ENCODE measurements around the gene ERFE. TPM values are rescaled to one million over a fixed set of nuclear protein-coding genes. Genes with fewer than 3 reads are reported as not detected.

ERFE gene
- total RNA-seq, 4 donors from 2014 or later, result 0.39 to 0.66 TPM; not detected in 2

DNA sequence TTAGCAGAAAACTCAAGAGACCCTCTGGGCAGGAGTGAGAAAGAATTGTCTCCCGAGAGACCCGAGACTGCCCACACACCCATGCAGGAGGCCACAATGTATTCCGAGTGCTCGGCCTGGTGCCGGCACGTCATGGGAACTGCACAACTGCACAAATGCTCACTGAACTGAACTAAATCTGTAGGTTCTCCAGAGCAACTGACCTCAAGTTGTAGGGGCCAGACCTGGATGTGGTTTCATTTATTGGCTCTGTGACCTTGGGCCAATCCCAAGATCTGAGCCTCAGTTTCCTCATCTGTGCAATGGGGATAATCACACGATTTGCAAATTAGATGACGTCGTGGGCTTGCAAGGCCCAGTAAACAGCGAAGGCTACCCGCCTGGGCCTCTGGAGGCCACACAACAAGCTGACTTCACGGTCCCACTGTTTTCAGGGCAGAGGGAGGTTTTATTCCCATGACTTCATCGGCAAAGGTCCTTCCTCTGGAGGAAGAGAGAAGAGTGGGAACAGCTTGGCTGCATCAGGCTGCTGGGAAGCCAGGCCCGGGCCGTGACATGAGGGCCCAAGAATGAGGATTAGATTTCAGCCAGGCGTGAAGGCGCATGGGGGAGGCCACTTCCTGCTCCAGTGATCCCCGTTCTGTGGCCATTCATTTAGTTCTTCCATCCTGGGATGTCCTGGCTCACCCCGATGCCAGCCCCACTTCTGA, 3.6 kb upstream of the ERFE start:
- DNase-seq (ENCODE audit: extremely low spot score), result no peak
- Histone ChIP-seq H3K9me3 (no peaks in the 10 kb centered on the region), H3K4me3 (no peak overlapping the region), H3K36me3 (peaks cover 0 to 3% (median 0%) of the 10 kb centered on the region in 4 donors), H3K27me3 (peaks cover 0 to 25% (median 13%) of the 10 kb centered on the region in 4 donors), H3K27ac (replicated peaks in 1 of 4) (peak overlapping the region in 1 of 4 donors; percentile 22), H3K4me1 (peaks cover 11 to 29% (median 21%) of the 10 kb centered on the region in 4 donors)
- WGBS, result 79% methylated on average over 19 of the region's 19 CpGs
- intact Hi-C loops (cut with DNase I), result loop anchor here (5.0 kb wide), 1 partner anchor 107 kb away; no protein-coding TSS in a partner anchor
- TF ChIP-seq POLR2A (IDR thresholded peaks at IDR 0.05; ENCODE audit: low read depth) (no peak), POLR2AphosphoS5 (IDR thresholded peaks at IDR 0.05) (peak in 1 of 2 donors; percentile 16)

- Histone ChIP-seq H3K36me3 (peaks cover 0 to 2% (median 0%) of the 10 kb centered on the region in 4 donors), H3K9me3 (no peaks in the 10 kb centered on the region), H3K27me3 (peaks cover 0 to 33% (median 15%) of the 10 kb centered on the region in 4 donors), H3K27ac (replicated peaks in 1 of 4) (peak overlapping the region in 1 of 4 donors; percentile 22), H3K4me1 (peaks cover 11 to 37% (median 24%) of the 10 kb centered on the region in 4 donors), H3K4me3 (no peak overlapping the region)
- no peak for TF ChIP-seq EP300 (IDR thresholded peaks at IDR 0.05)
- 81% methylated on average over 18 of the region's 18 CpGs for WGBS
- no peak for DNase-seq (ENCODE audit: extremely low spot score)
- intact Hi-C loops (cut with DNase I), result loop anchor here (5.0 kb wide), 1 partner anchor 106 kb away; no protein-coding TSS in a partner anchor
These were observed 2.7 kb upstream of the ERFE start for GRCh38 chr2:238155761-238156694.

- TF ChIP-seq EP300 (IDR thresholded peaks at IDR 0.05), result no peak
- no peak for TF ChIP-seq POLR2AphosphoS5 (IDR thresholded peaks at IDR 0.05)
- no peak for TF ChIP-seq POLR2A (IDR thresholded peaks at IDR 0.05; ENCODE audit: low read depth)
- TF ChIP-seq, protein P1, sequence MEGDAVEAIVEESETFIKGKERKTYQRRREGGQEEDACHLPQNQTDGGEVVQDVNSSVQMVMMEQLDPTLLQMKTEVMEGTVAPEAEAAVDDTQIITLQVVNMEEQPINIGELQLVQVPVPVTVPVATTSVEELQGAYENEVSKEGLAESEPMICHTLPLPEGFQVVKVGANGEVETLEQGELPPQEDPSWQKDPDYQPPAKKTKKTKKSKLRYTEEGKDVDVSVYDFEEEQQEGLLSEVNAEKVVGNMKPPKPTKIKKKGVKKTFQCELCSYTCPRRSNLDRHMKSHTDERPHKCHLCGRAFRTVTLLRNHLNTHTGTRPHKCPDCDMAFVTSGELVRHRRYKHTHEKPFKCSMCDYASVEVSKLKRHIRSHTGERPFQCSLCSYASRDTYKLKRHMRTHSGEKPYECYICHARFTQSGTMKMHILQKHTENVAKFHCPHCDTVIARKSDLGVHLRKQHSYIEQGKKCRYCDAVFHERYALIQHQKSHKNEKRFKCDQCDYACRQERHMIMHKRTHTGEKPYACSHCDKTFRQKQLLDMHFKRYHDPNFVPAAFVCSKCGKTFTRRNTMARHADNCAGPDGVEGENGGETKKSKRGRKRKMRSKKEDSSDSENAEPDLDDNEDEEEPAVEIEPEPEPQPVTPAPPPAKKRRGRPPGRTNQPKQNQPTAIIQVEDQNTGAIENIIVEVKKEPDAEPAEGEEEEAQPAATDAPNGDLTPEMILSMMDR (IDR thresholded peaks at IDR 0.05), result no peak
- intact Hi-C loops (cut with DNase I), result loop anchor here (5.0 kb wide), 1 partner anchor 105 kb away; no protein-coding TSS in a partner anchor
- H3K27ac ChIP-seq (replicated peaks in 1 of 4), result no peak overlapping the region
- 73% methylated on average over 9 of the region's 14 CpGs for WGBS
- H3K9me3 ChIP-seq, result no peaks in the 10 kb centered on the region
- H3K4me1 ChIP-seq, result peaks cover 11 to 39% (median 24%) of the 10 kb centered on the region in 4 donors
- no peak for DNase-seq (ENCODE audit: extremely low spot score)
- no peak overlapping the region for H3K4me3 ChIP-seq
- H3K36me3 ChIP-seq, result no peaks in the 10 kb centered on the region
- peaks cover 0 to 47% (median 15%) of the 10 kb centered on the region in 4 donors for H3K27me3 ChIP-seq
These were observed 1.2 kb upstream of the ERFE start for GRCh38 chr2:238157506-238158017.

- intact Hi-C loops (cut with DNase I), result loop anchor here (5.0 kb wide), 1 partner anchor 104 kb away; no protein-coding TSS in a partner anchor
- Histone ChIP-seq H3K4me1 (peaks cover 11 to 36% (median 23%) of the 10 kb centered on the region in 4 donors), H3K4me3 (peak overlapping the region in 2 of 4 donors; percentile 40 to 44), H3K36me3 (no peaks in the 10 kb centered on the region), H3K27me3 (peaks cover 0 to 52% (median 18%) of the 10 kb centered on the region in 4 donors), H3K9me3 (no peaks in the 10 kb centered on the region), H3K27ac (replicated peaks in 1 of 4) (no peak overlapping the region)
- WGBS, result 66% methylated on average over 15 of the region's 21 CpGs
- no peak for DNase-seq (ENCODE audit: extremely low spot score)
- TF ChIP-seq POLR2AphosphoS5 (IDR thresholded peaks at IDR 0.05) (no peak), EP300 (IDR thresholded peaks at IDR 0.05) (no peak)
These were observed 707 bp upstream of the ERFE start for GRCh38 chr2:238158018-238158508.

DNA sequence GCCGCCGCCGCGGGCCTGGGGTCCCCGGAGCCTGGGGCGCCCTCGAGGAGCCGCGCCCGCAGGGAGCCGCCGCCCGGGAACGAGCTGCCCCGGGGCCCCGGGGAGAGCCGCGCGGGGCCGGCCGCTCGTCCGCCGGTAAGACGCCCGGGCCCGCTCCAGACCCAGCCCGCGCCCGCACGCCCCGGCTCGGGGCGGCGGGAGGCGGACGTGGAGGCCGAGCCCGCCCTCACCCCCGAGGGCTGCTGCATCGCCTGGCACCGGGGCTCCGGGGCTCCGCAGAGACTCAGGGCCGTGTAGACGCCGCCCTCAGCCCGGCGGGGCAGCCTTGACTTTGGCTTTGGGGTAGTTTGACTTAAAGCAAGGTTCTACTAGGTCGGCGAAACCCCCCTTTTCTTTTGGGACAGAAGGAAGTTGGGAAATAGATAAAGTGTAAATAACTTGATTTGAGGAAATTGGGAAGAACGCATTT, 335 bp downstream of the ERFE start:
- H3K27me3 ChIP-seq, result peaks cover 0 to 63% (median 22%) of the 10 kb centered on the region in 4 donors
- no peak for DNase-seq (ENCODE audit: extremely low spot score)
- H3K36me3 ChIP-seq, result no peaks in the 10 kb centered on the region
- intact Hi-C loops (cut with DNase I), result loop anchor here (5.0 kb wide), 1 partner anchor 103 kb away; no protein-coding TSS in a partner anchor
- 20% methylated on average over 8 of the region's 52 CpGs for WGBS
- no peak overlapping the region for H3K27ac ChIP-seq (replicated peaks in 1 of 4)
- H3K4me3 ChIP-seq, result peak overlapping the region; percentile 40 to 58 (median 46)
- TF ChIP-seq EP300 (IDR thresholded peaks at IDR 0.05), result no peak
- TF ChIP-seq, protein P1 (IDR thresholded peaks at IDR 0.05), result no peak
- TF ChIP-seq POLR2AphosphoS5 (IDR thresholded peaks at IDR 0.05), result no peak
- no peak for TF ChIP-seq POLR2A (IDR thresholded peaks at IDR 0.05; ENCODE audit: low read depth)
- H3K4me1 ChIP-seq, result peaks cover 11 to 42% (median 32%) of the 10 kb centered on the region in 4 donors
- no peaks in the 10 kb centered on the region for H3K9me3 ChIP-seq

Measured in esophagus muscularis mucosa (tissue), 4 donors.